ENCODE results near the gene FGF14. TPM values are rescaled to one million over a fixed set of nuclear protein-coding genes. Genes with fewer than 3 reads are reported as not detected.

FGF14 gene
- total RNA-seq, 1 donor from 2014 or later: 2.0 TPM

GRCh38 chr13:102395939-102396338 lies 5.9 kb downstream of the FGF14 start:
- intact Hi-C loops (cut with DNase I): no loop called here
- peaks cover 15% of the 10 kb centered on the region for H3K27me3 ChIP-seq
- no peaks in the 10 kb centered on the region for H3K36me3 ChIP-seq
- no peaks in the 10 kb centered on the region for H3K9me3 ChIP-seq
- no peak overlapping the region for H3K27ac ChIP-seq
- DNase-seq: no peak
- TF ChIP-seq CTCF (IDR thresholded peaks at IDR 0.05): no peak
- no peak for ATAC-seq
- peaks cover 16% of the 10 kb centered on the region for H3K4me1 ChIP-seq
- H3K4me3 ChIP-seq: no peak overlapping the region

GRCh38 chr13:102395174-102395573 lies 6.7 kb downstream of the FGF14 start:
- no peak for TF ChIP-seq CTCF (IDR thresholded peaks at IDR 0.05)
- ATAC-seq: no peak
- DNase-seq: no peak
- intact Hi-C loops (cut with DNase I): no loop called here
- H3K9me3 ChIP-seq: no peaks in the 10 kb centered on the region
- peaks cover 7% of the 10 kb centered on the region for H3K27me3 ChIP-seq
- H3K4me1 ChIP-seq: peaks cover 11% of the 10 kb centered on the region
- H3K36me3 ChIP-seq: no peaks in the 10 kb centered on the region
- H3K27ac ChIP-seq: peak overlapping the region; percentile 88
- peak overlapping the region; percentile 94 for H3K4me3 ChIP-seq

- ATAC-seq (peak; percentile 97), DNase-seq (peak; percentile 96)
- H3K27ac ChIP-seq: peak overlapping the region; percentile 88
- H3K36me3 ChIP-seq: no peaks in the 10 kb centered on the region
- no peaks in the 10 kb centered on the region for H3K27me3 ChIP-seq
- H3K4me1 ChIP-seq: peaks cover 11% of the 10 kb centered on the region
- intact Hi-C loops (cut with DNase I): no loop called here
- TF ChIP-seq CTCF (IDR thresholded peaks at IDR 0.05): peak; percentile 29
- H3K9me3 ChIP-seq: no peaks in the 10 kb centered on the region
- peak overlapping the region; percentile 94 for H3K4me3 ChIP-seq
Observed at GRCh38 chr13:102394158-102395053, 7.4 kb downstream of the FGF14 start.

- Histone ChIP-seq H3K27me3 (no peaks in the 10 kb centered on the region), H3K4me1 (peaks cover 11% of the 10 kb centered on the region), H3K27ac (no peak overlapping the region), H3K36me3 (no peaks in the 10 kb centered on the region), H3K9me3 (no peaks in the 10 kb centered on the region), H3K4me3 (no peak overlapping the region)
- intact Hi-C loops (cut with DNase I): no loop called here
- ATAC-seq (no peak), DNase-seq (no peak)
- TF ChIP-seq CTCF (IDR thresholded peaks at IDR 0.05): no peak
Observed at GRCh38 chr13:102392481-102393209, 9.2 kb downstream of the FGF14 start.

GRCh38 chr13:102386461-102386860 lies 15.4 kb downstream of the FGF14 start:
- DNase-seq: no peak
- no peak overlapping the region for H3K4me3 ChIP-seq
- intact Hi-C loops (cut with DNase I): no loop called here
- H3K4me1 ChIP-seq: no peaks in the 10 kb centered on the region
- no peak for ATAC-seq
- H3K36me3 ChIP-seq: no peaks in the 10 kb centered on the region
- H3K27ac ChIP-seq: no peak overlapping the region
- H3K27me3 ChIP-seq: no peaks in the 10 kb centered on the region
- TF ChIP-seq CTCF (IDR thresholded peaks at IDR 0.05): no peak
- no peaks in the 10 kb centered on the region for H3K9me3 ChIP-seq
